HepG2 (cell line): Measurements from ENCODE around the gene PTPRD. TPM values are rescaled to one million over a fixed set of nuclear protein-coding genes. Genes with fewer than 3 reads are reported as not detected.

Experiments used
- ATAC-seq: fragments of 200-7000 bp; cut with Tn5 transposase; 3 replicates; pipeline ENCODE4 v1.9.1; 2020; ENCODE audit warnings: mild to moderate bottlenecking, moderate library complexity
- BruUV-seq: library from RNA; stranded (reverse); fragments of 400-500 nt; replicated peaks from 2 replicates; lab custom pipeline; 2021; lab: Mats Ljungman, UMichigan
- CTCF ChIA-PET: fragments of 300-600 bp; formaldehyde crosslinking; extraction: SDS; loops from one replicate; lab custom pipeline; 2021; ENCODE audit warnings: low total read pairs, inconsistent platforms, low intra/inter-chr PET ratio; lab: Yijun Ruan, JAX
- POLR2A ChIA-PET: fragments of 350-600 bp; sonication (Branson Sonifier 250); formaldehyde crosslinking; loops from one replicate; lab custom pipeline; 2020; ENCODE audit warnings: antibody characterized with exemption, inconsistent platforms; lab: Yijun Ruan, JAX
- DNase-seq: peaks from one replicate; pipeline ENCODE4 v3.0.0-alpha.2; 2015; ENCODE audit warnings: low spot score
- FAIRE-seq: peaks from 3 replicates; lab custom pipeline; 2011; peaks lifted over from hg19 to GRCh38; lab: Jason Lieb, UNC
- H2AFZ ChIP-seq: one replicate; pipeline ENCODE4 v1.6.1; 2011; ENCODE audit warnings: low read length, inconsistent platforms
- H3K27ac ChIP-seq: fragments of 300-600 bp; 3 replicates; pipeline ENCODE4 v1.8.0; 2011; ENCODE audit warnings: mixed run types, mild to moderate bottlenecking, mixed read lengths, low read length, inconsistent platforms; ENCODE audit not compliant: insufficient read depth; ENCODE audit errors: extremely low read length
- H3K27me3 ChIP-seq, 2 experiments: fragments of 200-600 bp in 1 of 2; 2 replicates in 1 of 2; 3 replicates in 1 of 2; pipeline versions ENCODE4 v1.6.0 to v1.8.0; 2011; ENCODE audit warnings: low read length in 2 of 2, mild to moderate bottlenecking in 2 of 2, moderate library complexity in 2 of 2, inconsistent platforms in 1 of 2; ENCODE audit not compliant: insufficient read depth in 2 of 2, control insufficient read depth in 1 of 2
- H3K36me3 ChIP-seq, 2 experiments: fragments of 200-600 bp in 1 of 2; replicated peaks in 1 of 2; 2 replicates in 1 of 2; 3 replicates in 1 of 2; pipeline versions ENCODE4 v1.5.1 to v1.8.0; 2011; ENCODE audit warnings: low read length in 2 of 2, inconsistent platforms in 1 of 2; ENCODE audit not compliant: insufficient read depth in 2 of 2, control insufficient read depth in 1 of 2
- H3K4me1 ChIP-seq: 2 replicates; pipeline ENCODE4 v1.5.1; 2012; ENCODE audit warnings: low read length, inconsistent platforms; ENCODE audit not compliant: insufficient read depth
- H3K4me2 ChIP-seq: 2 replicates; pipeline ENCODE4 v1.6.0; 2011; ENCODE audit warnings: low read depth, low read length, inconsistent platforms
- H3K4me3 ChIP-seq, 3 experiments: fragments of 200-600 bp in 1 of 3; sonication (generic), shearing (Covaris generic) in 1 of 3; replicated peaks in 1 of 3; 2 replicates each; pipeline ENCODE4 v1.5.1; 2011 to 2016; ENCODE audit warnings: low read length in 3 of 3, inconsistent platforms in 2 of 3, low read depth in 2 of 3, mild to moderate bottlenecking in 2 of 3, control low read depth in 1 of 3, mixed read lengths in 1 of 3; ENCODE audit not compliant: insufficient read depth in 1 of 3
- H3K79me2 ChIP-seq: one replicate; pipeline ENCODE4 v1.6.1; 2011; ENCODE audit warnings: low read length, inconsistent platforms; ENCODE audit not compliant: insufficient read depth
- H3K9ac ChIP-seq: 2 replicates; pipeline ENCODE4 v1.6.0; 2011; ENCODE audit warnings: mild to moderate bottlenecking, low read depth, low read length, inconsistent platforms; ENCODE audit not compliant: insufficient read depth
- H3K9me3 ChIP-seq: 2 replicates; pipeline ENCODE4 v1.5.1; 2012; ENCODE audit warnings: mild to moderate bottlenecking, low read length
- H4K20me1 ChIP-seq: 2 replicates; pipeline ENCODE4 v1.6.0; 2011; ENCODE audit warnings: inconsistent platforms, mild to moderate bottlenecking, low read length, moderate library complexity; ENCODE audit not compliant: insufficient read depth
- SUZ12 ChIP-seq: fragments of 150-350 bp; IDR thresholded peaks from 2 replicates; pipeline ENCODE4 v1.6.1; 2014; ENCODE audit warnings: low read depth, low read length
- ZBTB26 ChIP-seq: IDR thresholded peaks from 2 replicates; pipeline ENCODE4 v1.6.1; 2016; ENCODE audit warnings: missing compliant biosample characterization, missing genetic modification reagents, borderline replicate concordance
- ZNF205 ChIP-seq: IDR thresholded peaks from 2 replicates; pipeline ENCODE4 v1.6.1; 2018; ENCODE audit warnings: missing biosample characterization, missing genetic modification reagents
- WGBS: methylation state at CpG from one replicate; pipeline ENCODE4 v1.1.6; 2017; ENCODE audit warnings: low lambda C conversion rate; 5-methylcytosine and 5-hydroxymethylcytosine counted together
- in situ Hi-C: cut with HindIII; loops from 2 replicates; pipeline ENCODE4 v1.10.0; 2017; ENCODE audit warnings: low pct_unique_long_range_greater_than_20kb; ENCODE audit not compliant: extremely low pct_ligation_motif_present
- intact Hi-C: fragments of 100-400 bp; cut with micrococcal nuclease; formaldehyde crosslinking; loops from one replicate; pipeline ENCODE4 v1.10.0; 2022; ENCODE audit not compliant: unreplicated experiment
- polyA plus RNA-seq, 8 experiments: library from polyadenylated mRNA; depleted of rRNA in 3 of 8; stranded (reverse) in 7 of 8; unstranded in 1 of 8; fragments of >200 nt; fragmentation: Illumina TruSeq in 4 of 8; extraction: Trizol in 4 of 8; gene quantifications; 2 replicates each; pipeline versions ENCODE4 v1.2.1 to v1.2.3, GENCODE V29; 2011 to 2016; ENCODE audit warnings: low read depth in 4 of 8, missing spikeins in 1 of 8, mixed read lengths in 1 of 8; ENCODE audit not compliant: insufficient read depth in 1 of 8
- total RNA-seq, 5 experiments: library from RNA; depleted of rRNA; stranded (reverse); fragments of >200 nt; fragmentation: Illumina TruSeq; extraction: Trizol; gene quantifications; 2 replicates each; pipeline ENCODE4 v1.2.3, GENCODE V29; 2016; ENCODE audit warnings: low read depth in 1 of 5

The PTPRD gene
- total and polyA plus RNA-seq, 2 of the 13 experiments (the other 11 are each of a cell fraction or from before 2014, with no cell fraction given): 0.05 TPM; not detected in 1

- 0% methylated on average over 2 of the region's 2 CpGs for WGBS
- no peaks in the 10 kb centered on the region for H3K79me2 ChIP-seq
- H3K9ac ChIP-seq: no peak overlapping the region
- CTCF ChIA-PET: no interaction called here
- no peak for TF ChIP-seq ZBTB26 (CRISPR knock-in tag)
- TF ChIP-seq SUZ12: no peak
- TF ChIP-seq, all 625 proteins: peak for 0
- BruUV-seq: no TSS peak
- in situ Hi-C loops (no loop called here), intact Hi-C loops (no loop called here)
- Histone ChIP-seq H4K20me1 (no peaks in the 10 kb centered on the region), H3K4me3 (no peak overlapping the region), H2AFZ (no peak overlapping the region), H3K36me3 (no peaks in the 10 kb centered on the region), H3K4me2 (no peak overlapping the region), H3K4me1 (no peaks in the 10 kb centered on the region), H3K27ac (no peak overlapping the region), H3K27me3 (no peaks in the 10 kb centered on the region), H3K9me3 (no peaks in the 10 kb centered on the region)
- ATAC-seq (no peak), DNase-seq (no peak), FAIRE-seq (no peak)
- POLR2A ChIA-PET: no interaction called here
Measured at GRCh38 chr9:9620736-9621135, 992.1 kb downstream of the PTPRD start.

GRCh38 chr9:9615086-9615485 is 997.7 kb downstream of the PTPRD start:
- no peaks in the 10 kb centered on the region for H3K4me1 ChIP-seq
- no TSS peak for BruUV-seq
- POLR2A ChIA-PET: no interaction called here
- H3K79me2 ChIP-seq: no peaks in the 10 kb centered on the region
- H3K36me3 ChIP-seq: no peaks in the 10 kb centered on the region
- H3K27me3 ChIP-seq: no peaks in the 10 kb centered on the region
- in situ Hi-C loops (no loop called here), intact Hi-C loops (no loop called here)
- no peak for TF ChIP-seq ZNF205 (CRISPR knock-in tag)
- no peak overlapping the region for H2AFZ ChIP-seq
- H4K20me1 ChIP-seq: no peaks in the 10 kb centered on the region
- WGBS: 10% methylated on average over 2 of the region's 5 CpGs
- H3K9me3 ChIP-seq: no peaks in the 10 kb centered on the region
- H3K9ac ChIP-seq: no peak overlapping the region
- DNase-seq (no peak), ATAC-seq (no peak), FAIRE-seq (no peak)
- H3K4me3 ChIP-seq: no peak overlapping the region
- no peak overlapping the region for H3K4me2 ChIP-seq
- H3K27ac ChIP-seq: no peak overlapping the region
- CTCF ChIA-PET: no interaction called here
